Measurements from ENCODE around the gene LAG3. TPM values are rescaled to one million over a fixed set of nuclear protein-coding genes. Genes with fewer than 3 reads are reported as not detected.

Gene LAG3
- total RNA-seq, 2 experiments from 2014 or later = 46.6 to 52.1 TPM

- Mint-ChIP-seq H3K4me1 (peaks cover 39% of the 10 kb centered on the region), H3K27me3 (peaks cover 24% of the 10 kb centered on the region), H3K9me3 (no peaks in the 10 kb centered on the region), H3K36me3 (no peaks in the 10 kb centered on the region), H3K27ac (no peak overlapping the region), H3K4me3 (no peak overlapping the region)
- no peak for DNase-seq
- POLR2A ChIA-PET = interaction anchor here (2.3 kb wide), 1 partner anchor 37 kb away, joined by 11 read pairs; the partner anchor contains the start of gene MLF2
- no peak for ATAC-seq (ENCODE audit: low read depth)
Measured at GRCh38 chr12:6790496-6791150, 18.3 kb downstream of the LAG3 start.

DNA sequence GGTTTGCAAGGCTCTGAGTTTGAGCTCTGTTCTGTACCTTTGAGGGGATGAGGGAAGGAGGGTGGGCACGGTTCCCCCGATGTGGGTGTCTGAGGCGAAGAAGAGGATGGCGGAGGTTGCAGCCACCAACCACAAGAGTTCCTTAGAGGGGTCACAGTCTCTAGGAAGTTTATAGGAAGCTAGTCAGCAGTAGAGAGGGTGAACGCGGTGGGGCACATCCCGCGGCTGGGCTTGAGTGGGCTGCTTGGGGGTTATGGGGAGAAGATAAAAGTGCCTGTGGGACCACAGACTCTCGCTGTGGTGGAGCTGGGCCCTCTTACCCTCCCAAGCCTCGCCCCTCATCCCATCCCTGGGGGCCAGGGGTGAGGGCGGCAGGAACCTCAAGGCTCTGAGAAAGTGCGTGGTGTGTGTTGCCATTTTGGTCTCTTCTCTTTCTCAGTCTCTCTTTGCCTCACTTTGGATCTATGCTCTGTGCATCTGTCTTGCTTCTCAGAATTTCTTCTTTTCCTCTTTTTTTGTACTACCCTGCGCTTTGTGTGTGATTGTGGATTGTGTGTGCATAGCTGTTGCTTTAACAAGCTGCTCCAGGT lies 19.7 kb downstream of the LAG3 start:
- POLR2A ChIA-PET = interaction anchor here (0.8 to 2.3 kb wide), 6 partner anchors 17 to 103 kb away, joined by 3 to 11 read pairs (median 4); partner anchors contain the start of genes COPS7A, MLF2, USP5 and ZNF384
- no peaks in the 10 kb centered on the region for H3K9me3 Mint-ChIP-seq
- H3K36me3 Mint-ChIP-seq = no peaks in the 10 kb centered on the region
- ATAC-seq (ENCODE audit: low read depth) = peak; percentile 5
- peak overlapping the region; percentile 58 for H3K4me3 Mint-ChIP-seq
- peaks cover 30% of the 10 kb centered on the region for H3K4me1 Mint-ChIP-seq
- H3K27ac Mint-ChIP-seq = peak overlapping the region; percentile 30
- no peak for DNase-seq
- H3K27me3 Mint-ChIP-seq = peaks cover 37% of the 10 kb centered on the region

GRCh38 chr12:6792522-6793201 lies 20.3 kb downstream of the LAG3 start:
- H3K4me3 Mint-ChIP-seq = peak overlapping the region; percentile 58
- ATAC-seq (ENCODE audit: low read depth) = peak; percentile 94
- H3K36me3 Mint-ChIP-seq = no peaks in the 10 kb centered on the region
- H3K27ac Mint-ChIP-seq = peak overlapping the region; percentile 44
- peaks cover 41% of the 10 kb centered on the region for H3K27me3 Mint-ChIP-seq
- DNase-seq = peak; percentile 57
- H3K9me3 Mint-ChIP-seq = no peaks in the 10 kb centered on the region
- peaks cover 28% of the 10 kb centered on the region for H3K4me1 Mint-ChIP-seq
- POLR2A ChIA-PET = interaction anchor here (0.5 to 2.3 kb wide), 7 partner anchors 18 to 151 kb away, joined by 3 to 11 read pairs (median 4); partner anchors contain the start of genes C12orf57, COPS7A, MLF2 and RNU7-1

DNA sequence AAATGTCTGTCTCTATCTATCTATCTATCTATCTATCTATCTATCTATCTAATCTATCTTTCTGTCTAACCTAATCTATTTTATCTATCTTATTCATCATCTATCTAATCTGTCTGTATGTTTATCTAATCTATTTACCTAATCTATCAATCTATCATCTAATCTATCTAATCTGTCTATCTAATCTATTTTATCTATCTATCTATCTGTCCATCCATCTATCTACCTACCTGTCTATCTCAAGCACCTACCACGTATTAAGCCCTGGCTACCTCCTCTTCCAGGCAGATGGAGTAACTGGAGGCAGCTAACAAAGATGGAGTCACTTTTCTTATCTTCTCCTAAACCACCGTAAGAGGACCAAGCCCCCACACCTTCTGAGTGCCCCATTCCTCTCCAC lies 22.8 kb downstream of the LAG3 start:
- H3K36me3 Mint-ChIP-seq = no peaks in the 10 kb centered on the region
- no peaks in the 10 kb centered on the region for H3K9me3 Mint-ChIP-seq
- DNase-seq (no peak), ATAC-seq (ENCODE audit: low read depth) (no peak)
- H3K27me3 Mint-ChIP-seq = peaks cover 45% of the 10 kb centered on the region
- no peak overlapping the region for H3K4me3 Mint-ChIP-seq
- H3K27ac Mint-ChIP-seq = no peak overlapping the region
- POLR2A ChIA-PET = no interaction called here
- H3K4me1 Mint-ChIP-seq = peaks cover 22% of the 10 kb centered on the region

DNA sequence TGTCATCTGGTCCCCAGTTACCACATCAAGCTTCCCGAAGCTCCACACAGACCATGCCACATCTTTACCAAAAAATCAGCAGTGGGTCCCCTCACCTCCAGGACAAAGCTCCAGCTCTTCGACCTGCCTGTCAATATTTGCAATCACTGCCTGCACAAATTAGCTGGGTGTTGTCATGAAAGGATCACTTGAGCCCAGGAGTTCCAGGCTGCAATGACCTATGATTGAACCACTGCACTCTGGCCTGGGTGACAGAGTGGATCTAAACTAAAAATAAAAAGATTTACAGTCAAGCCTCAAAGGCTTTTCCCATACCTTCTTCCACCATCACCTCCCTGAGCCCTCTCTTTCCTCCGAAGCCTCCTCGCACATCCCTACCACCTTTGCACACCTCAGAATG lies 24.3 kb downstream of the LAG3 start:
- H3K36me3 Mint-ChIP-seq = no peaks in the 10 kb centered on the region
- no peak for ATAC-seq (ENCODE audit: low read depth)
- peaks cover 22% of the 10 kb centered on the region for H3K4me1 Mint-ChIP-seq
- POLR2A ChIA-PET = no interaction called here
- H3K27ac Mint-ChIP-seq = no peak overlapping the region
- peaks cover 45% of the 10 kb centered on the region for H3K27me3 Mint-ChIP-seq
- H3K9me3 Mint-ChIP-seq = no peaks in the 10 kb centered on the region
- no peak overlapping the region for H3K4me3 Mint-ChIP-seq
- no peak for DNase-seq

- Mint-ChIP-seq H3K27me3 (peaks cover 41% of the 10 kb centered on the region), H3K36me3 (no peaks in the 10 kb centered on the region), H3K4me3 (no peak overlapping the region), H3K27ac (no peak overlapping the region), H3K9me3 (no peaks in the 10 kb centered on the region), H3K4me1 (peaks cover 3% of the 10 kb centered on the region)
- POLR2A ChIA-PET = no interaction called here
- DNase-seq (no peak), ATAC-seq (ENCODE audit: low read depth) (no peak)
Measured at GRCh38 chr12:6799147-6799546, 26.8 kb downstream of the LAG3 start.

GRCh38 chr12:6807170-6807569 lies 34.9 kb downstream of the LAG3 start:
- POLR2A ChIA-PET = interaction anchor here (0.7 kb wide), 1 partner anchor 53 kb away, joined by 8 read pairs; no protein-coding TSS in a partner anchor

DNA sequence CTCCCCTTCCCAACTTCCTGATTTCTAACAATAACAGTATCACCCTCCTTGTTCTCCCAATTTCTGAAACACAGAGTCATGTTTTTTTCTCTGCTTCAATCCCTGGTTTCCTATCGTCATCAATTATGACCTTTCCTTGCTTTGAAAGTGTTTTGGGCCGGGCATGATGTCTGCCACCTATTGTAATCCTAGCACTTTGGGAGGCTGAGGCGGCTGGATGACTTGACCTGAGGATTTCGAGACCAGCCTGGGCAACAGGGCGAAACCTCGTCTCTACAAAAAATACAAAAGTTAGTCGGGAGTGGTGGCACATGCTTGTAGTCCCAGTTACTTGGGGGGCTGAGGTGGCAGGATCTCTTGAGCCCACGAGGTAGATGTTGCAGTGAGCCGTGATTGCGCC lies 36.7 kb downstream of the LAG3 start:
- no peak for ATAC-seq (ENCODE audit: low read depth)
- no peak overlapping the region for H3K27ac Mint-ChIP-seq
- POLR2A ChIA-PET = interaction anchor here (1.2 kb wide), 1 partner anchor 16 kb away, joined by 3 read pairs; no protein-coding TSS in a partner anchor
- DNase-seq = no peak
- no peaks in the 10 kb centered on the region for H3K4me1 Mint-ChIP-seq
- no peak overlapping the region for H3K4me3 Mint-ChIP-seq
- H3K27me3 Mint-ChIP-seq = peaks cover 38% of the 10 kb centered on the region
- no peaks in the 10 kb centered on the region for H3K9me3 Mint-ChIP-seq
- H3K36me3 Mint-ChIP-seq = no peaks in the 10 kb centered on the region

More at GRCh38 chr12:6807170-6807569, 34.9 kb downstream of the LAG3 start:
- no peak for ATAC-seq (ENCODE audit: low read depth)
- H3K27me3 Mint-ChIP-seq = peaks cover 29% of the 10 kb centered on the region
- no peak for DNase-seq
- no peaks in the 10 kb centered on the region for H3K36me3 Mint-ChIP-seq
- no peaks in the 10 kb centered on the region for H3K4me1 Mint-ChIP-seq
- no peaks in the 10 kb centered on the region for H3K9me3 Mint-ChIP-seq
- no peak overlapping the region for H3K4me3 Mint-ChIP-seq
- no peak overlapping the region for H3K27ac Mint-ChIP-seq

DNA sequence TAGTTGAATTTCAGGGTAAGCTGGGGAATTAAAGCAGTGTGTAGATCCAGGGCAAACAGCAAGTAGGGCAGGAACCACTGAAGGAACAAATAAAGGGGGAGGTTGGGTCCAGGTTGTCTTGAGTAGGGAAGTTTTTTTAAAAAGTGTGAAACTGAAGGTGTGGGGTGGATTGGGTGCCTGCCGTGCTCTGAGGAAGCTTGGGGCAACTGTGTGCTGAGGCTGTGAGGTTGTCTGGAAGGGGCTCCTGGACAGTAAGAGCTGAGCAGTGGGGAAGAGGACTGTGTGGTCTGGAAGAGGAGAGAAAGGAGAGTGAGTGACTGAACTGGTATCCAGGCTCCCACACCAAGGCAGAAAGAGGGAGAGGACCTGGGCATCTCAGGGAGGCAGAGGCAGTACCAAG lies 38.4 kb downstream of the LAG3 start:
- Mint-ChIP-seq H3K9me3 (no peaks in the 10 kb centered on the region), H3K4me3 (no peak overlapping the region), H3K27me3 (peaks cover 37% of the 10 kb centered on the region), H3K27ac (no peak overlapping the region), H3K4me1 (no peaks in the 10 kb centered on the region), H3K36me3 (no peaks in the 10 kb centered on the region)
- POLR2A ChIA-PET = interaction anchor here (0.6 to 0.7 kb wide), 2 partner anchors 65 to 246 kb away, joined by 3 read pairs; no protein-coding TSS in a partner anchor
- ATAC-seq (ENCODE audit: low read depth) (no peak), DNase-seq (no peak)

DNA sequence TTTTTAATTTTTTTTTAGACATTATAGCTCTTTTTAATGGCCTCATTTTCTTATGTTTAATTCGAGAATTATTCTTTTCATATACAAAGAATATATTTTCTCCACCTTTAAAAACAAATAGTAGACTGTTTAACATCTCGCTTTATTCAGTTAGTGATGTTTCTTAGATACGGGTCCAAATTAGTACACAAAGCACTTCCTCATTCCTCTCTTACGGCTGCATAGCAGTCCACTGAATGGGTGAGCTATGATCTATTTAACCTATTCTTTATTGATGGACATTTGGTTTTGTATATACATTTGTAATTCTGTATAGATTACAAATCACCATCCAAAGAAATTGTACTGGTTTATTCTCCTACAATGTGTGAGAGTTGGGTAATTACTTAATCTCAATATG lies 41.0 kb downstream of the LAG3 start:
- POLR2A ChIA-PET = interaction anchor here (0.7 kb wide), 2 partner anchors 128 to 181 kb away, joined by 6 to 7 read pairs; no protein-coding TSS in a partner anchor
- H3K9me3 Mint-ChIP-seq = no peaks in the 10 kb centered on the region
- no peak overlapping the region for H3K4me3 Mint-ChIP-seq
- ATAC-seq (ENCODE audit: low read depth) = no peak
- H3K27me3 Mint-ChIP-seq = peaks cover 33% of the 10 kb centered on the region
- DNase-seq = no peak
- H3K27ac Mint-ChIP-seq = no peak overlapping the region
- H3K4me1 Mint-ChIP-seq = no peaks in the 10 kb centered on the region
- no peaks in the 10 kb centered on the region for H3K36me3 Mint-ChIP-seq

DNA sequence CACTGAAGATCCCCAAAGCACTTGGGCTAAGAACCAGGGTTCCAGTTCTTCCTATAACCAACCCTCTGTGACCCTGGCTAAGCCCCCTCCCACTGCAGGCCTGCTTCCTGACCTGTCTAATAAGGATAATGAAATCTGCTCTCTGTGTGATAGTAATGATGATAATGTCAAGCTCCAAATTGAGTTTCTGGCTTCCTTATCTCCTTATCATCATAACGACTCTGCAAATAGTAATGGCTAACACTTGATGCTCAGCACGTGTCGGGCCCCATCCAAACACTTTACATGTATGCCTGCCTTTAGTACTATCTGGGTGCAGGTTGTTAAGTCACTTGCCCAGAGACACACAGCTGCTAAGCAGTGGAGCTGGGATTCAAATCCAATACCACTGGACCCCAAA lies 44.3 kb downstream of the LAG3 start:
- no peak for ATAC-seq (ENCODE audit: low read depth)
- POLR2A ChIA-PET = interaction anchor here (0.6 kb wide), 1 partner anchor 38 kb away, joined by 3 read pairs; no protein-coding TSS in a partner anchor

DNA sequence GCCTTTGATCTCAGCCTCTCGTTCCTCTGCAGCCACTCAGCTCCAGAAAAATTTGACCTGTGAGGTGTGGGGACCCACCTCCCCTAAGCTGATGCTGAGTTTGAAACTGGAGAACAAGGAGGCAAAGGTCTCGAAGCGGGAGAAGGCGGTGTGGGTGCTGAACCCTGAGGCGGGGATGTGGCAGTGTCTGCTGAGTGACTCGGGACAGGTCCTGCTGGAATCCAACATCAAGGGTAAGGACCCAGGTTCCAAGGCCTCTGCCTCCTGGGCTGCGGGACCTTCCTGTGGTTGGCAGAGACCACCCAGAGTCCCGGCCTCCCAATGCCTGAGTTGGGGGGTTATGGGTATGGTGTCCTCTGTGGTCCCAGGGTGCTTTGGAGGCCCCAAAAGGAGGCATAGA lies 44.8 kb downstream of the LAG3 start:
- ATAC-seq (ENCODE audit: low read depth) (no peak), DNase-seq (no peak)
- H3K27ac Mint-ChIP-seq = no peak overlapping the region
- POLR2A ChIA-PET = no interaction called here
- H3K4me1 Mint-ChIP-seq = peaks cover 10% of the 10 kb centered on the region
- H3K36me3 Mint-ChIP-seq = no peaks in the 10 kb centered on the region
- no peak overlapping the region for H3K4me3 Mint-ChIP-seq
- no peaks in the 10 kb centered on the region for H3K9me3 Mint-ChIP-seq
- H3K27me3 Mint-ChIP-seq = peaks cover 33% of the 10 kb centered on the region

More for the DNA sequence above, 44.3 kb downstream of the LAG3 start:
- H3K4me3 Mint-ChIP-seq = no peak overlapping the region
- H3K27me3 Mint-ChIP-seq = peaks cover 31% of the 10 kb centered on the region
- peaks cover 7% of the 10 kb centered on the region for H3K4me1 Mint-ChIP-seq
- DNase-seq = no peak
- no peaks in the 10 kb centered on the region for H3K9me3 Mint-ChIP-seq
- no peak overlapping the region for H3K27ac Mint-ChIP-seq
- H3K36me3 Mint-ChIP-seq = no peaks in the 10 kb centered on the region

- ATAC-seq (ENCODE audit: low read depth) (no peak), DNase-seq (no peak)
- peaks cover 10% of the 10 kb centered on the region for H3K4me1 Mint-ChIP-seq
- H3K9me3 Mint-ChIP-seq = no peaks in the 10 kb centered on the region
- POLR2A ChIA-PET = no interaction called here
- H3K27me3 Mint-ChIP-seq = peaks cover 37% of the 10 kb centered on the region
- no peak overlapping the region for H3K4me3 Mint-ChIP-seq
- H3K36me3 Mint-ChIP-seq = no peaks in the 10 kb centered on the region
- H3K27ac Mint-ChIP-seq = peak overlapping the region; percentile 0
Measured at GRCh38 chr12:6817662-6818157, 45.4 kb downstream of the LAG3 start.
